ENCODE data around the gene FBXO28.

Gene FBXO28

DNA sequence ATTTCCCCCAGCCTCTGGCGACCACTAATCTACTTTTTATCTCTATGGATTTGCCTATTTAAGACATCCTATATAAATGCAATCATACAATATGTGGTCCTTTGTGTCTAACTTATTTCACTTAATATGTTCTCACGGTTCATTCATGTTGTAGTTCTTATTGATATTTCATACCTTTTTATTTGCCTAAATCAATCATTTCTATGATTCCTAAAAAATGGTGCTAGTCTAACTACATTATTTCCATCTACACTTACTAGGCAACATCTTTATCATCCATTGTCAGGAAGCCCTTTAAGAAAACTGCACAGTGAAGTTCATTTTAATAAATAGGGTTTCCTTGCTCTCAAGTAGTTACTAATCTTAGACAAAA lies 380 bp upstream of the FBXO28 start:
- peak overlapping the region; percentile 87 to 90 for H3K9ac ChIP-seq (ENCODE audit: low read depth in 1 of 2, low read length in 2 of 2)
- no peaks in the 10 kb centered on the region for H3K9me3 ChIP-seq (ENCODE audit: control insufficient read depth in 2 of 2, low read length in 2 of 2)
- H3K36me3 ChIP-seq (ENCODE audit: control insufficient read depth in 2 of 2, insufficient read depth in 2 of 2, low read length in 2 of 2), result no peaks in the 10 kb centered on the region
- H3K27me3 ChIP-seq (ENCODE audit: control insufficient read depth in 2 of 2, insufficient read depth in 2 of 2, low read length in 2 of 2), result peaks cover 0 to 2% of the 10 kb centered on the region in 2 donors
- peak overlapping the region; percentile 84 to 96 for H3K4me3 ChIP-seq (ENCODE audit: low read length in 2 of 2)
- peaks cover 9% of the 10 kb centered on the region in 2 donors for H3K4me1 ChIP-seq (ENCODE audit: control insufficient read depth in 2 of 2, insufficient read depth in 2 of 2, low read length in 2 of 2)
- peak overlapping the region; percentile 79 to 88 for H3K27ac ChIP-seq (ENCODE audit: low read depth in 2 of 2, low read length in 2 of 2)

DNA sequence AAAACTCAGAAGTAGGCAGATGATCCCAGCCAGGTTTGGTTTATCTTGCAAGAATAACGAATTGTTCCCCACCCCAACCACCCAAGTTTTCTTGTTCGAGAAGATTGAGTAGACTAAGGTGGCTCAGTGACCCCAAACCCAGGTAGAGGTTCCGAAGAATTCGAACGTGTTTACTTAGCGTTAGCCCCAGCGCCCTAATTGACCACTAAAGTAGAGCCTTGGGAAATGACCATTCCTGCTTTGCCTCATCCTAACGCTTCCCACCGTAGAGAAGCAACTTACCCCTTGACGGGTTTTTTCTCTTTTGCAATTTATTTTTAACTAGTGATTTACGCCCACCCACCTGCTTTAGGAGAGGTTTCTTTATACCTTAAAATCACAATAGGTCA lies 870 bp downstream of the FBXO28 start:
- Histone ChIP-seq H3K27me3 (ENCODE audit: control insufficient read depth in 2 of 2, insufficient read depth in 2 of 2, low read length in 2 of 2) (no peaks in the 10 kb centered on the region), H3K9ac (ENCODE audit: low read depth in 1 of 2, low read length in 2 of 2) (peak overlapping the region; percentile 87 to 90), H3K36me3 (ENCODE audit: control insufficient read depth in 2 of 2, insufficient read depth in 2 of 2, low read length in 2 of 2) (no peaks in the 10 kb centered on the region), H3K4me3 (ENCODE audit: low read length in 2 of 2) (peak overlapping the region; percentile 84 to 96), H3K9me3 (ENCODE audit: control insufficient read depth in 2 of 2, low read length in 2 of 2) (no peaks in the 10 kb centered on the region), H3K4me1 (ENCODE audit: control insufficient read depth in 2 of 2, insufficient read depth in 2 of 2, low read length in 2 of 2) (peaks cover 9% of the 10 kb centered on the region in 2 donors), H3K27ac (ENCODE audit: low read depth in 2 of 2, low read length in 2 of 2) (peak overlapping the region; percentile 79 to 88)

DNA sequence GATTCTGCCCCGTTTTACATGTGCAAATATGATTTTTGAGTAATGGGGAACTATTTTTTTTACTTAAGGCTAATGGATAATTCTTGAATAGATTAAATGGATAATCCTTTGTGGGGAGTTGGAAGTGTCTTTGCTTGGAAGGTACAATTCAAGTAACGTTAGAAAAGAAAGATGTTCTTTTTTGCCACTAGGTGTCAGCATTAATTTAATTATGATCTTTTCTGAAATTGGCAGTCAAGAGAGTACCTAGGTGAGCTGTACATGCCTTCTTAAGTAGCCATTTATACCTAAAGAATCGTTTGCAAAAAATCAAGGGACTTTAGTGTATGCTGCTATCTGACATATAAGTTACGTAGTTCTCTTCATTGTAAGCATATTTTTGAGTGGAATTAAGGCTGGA lies 2.2 kb downstream of the FBXO28 start:
- Histone ChIP-seq H3K9ac (ENCODE audit: low read depth in 1 of 2, low read length in 2 of 2) (no peak overlapping the region), H3K4me1 (ENCODE audit: control insufficient read depth in 2 of 2, insufficient read depth in 2 of 2, low read length in 2 of 2) (peaks cover 9% of the 10 kb centered on the region in 2 donors), H3K4me3 (ENCODE audit: low read length in 2 of 2) (no peak overlapping the region), H3K36me3 (ENCODE audit: control insufficient read depth in 2 of 2, insufficient read depth in 2 of 2, low read length in 2 of 2) (peaks cover 0 to 4% of the 10 kb centered on the region in 2 donors), H3K27ac (ENCODE audit: low read depth in 2 of 2, low read length in 2 of 2) (no peak overlapping the region), H3K27me3 (ENCODE audit: control insufficient read depth in 2 of 2, insufficient read depth in 2 of 2, low read length in 2 of 2) (no peaks in the 10 kb centered on the region), H3K9me3 (ENCODE audit: control insufficient read depth in 2 of 2, low read length in 2 of 2) (no peaks in the 10 kb centered on the region)

DNA sequence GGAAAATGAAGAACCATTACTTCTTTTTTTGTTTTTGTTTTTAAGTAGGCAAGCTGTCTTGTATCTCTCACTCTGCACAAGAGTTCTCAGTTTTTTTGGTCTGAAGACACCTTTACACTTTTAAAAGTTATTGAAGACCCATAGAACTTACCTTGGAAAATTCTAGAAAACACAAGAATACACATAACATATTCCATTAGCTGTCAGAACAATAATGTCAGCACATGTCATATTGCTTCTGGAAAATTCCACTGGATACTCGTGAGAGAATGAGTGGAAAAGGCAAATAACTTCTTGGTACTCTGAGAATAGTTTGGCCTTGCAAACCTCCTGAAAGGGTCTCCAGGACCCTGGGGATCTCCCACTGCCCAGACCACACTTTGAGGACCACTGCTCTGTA lies 4.8 kb downstream of the FBXO28 start:
- Histone ChIP-seq H3K4me1 (ENCODE audit: control insufficient read depth in 2 of 2, insufficient read depth in 2 of 2, low read length in 2 of 2) (peaks cover 9% of the 10 kb centered on the region in 2 donors), H3K4me3 (ENCODE audit: low read length in 2 of 2) (no peak overlapping the region), H3K9ac (ENCODE audit: low read depth in 1 of 2, low read length in 2 of 2) (no peak overlapping the region), H3K27me3 (ENCODE audit: control insufficient read depth in 2 of 2, insufficient read depth in 2 of 2, low read length in 2 of 2) (no peaks in the 10 kb centered on the region), H3K9me3 (ENCODE audit: control insufficient read depth in 2 of 2, low read length in 2 of 2) (no peaks in the 10 kb centered on the region), H3K27ac (ENCODE audit: low read depth in 2 of 2, low read length in 2 of 2) (no peak overlapping the region), H3K36me3 (ENCODE audit: control insufficient read depth in 2 of 2, insufficient read depth in 2 of 2, low read length in 2 of 2) (peaks cover 0 to 4% of the 10 kb centered on the region in 2 donors)

DNA sequence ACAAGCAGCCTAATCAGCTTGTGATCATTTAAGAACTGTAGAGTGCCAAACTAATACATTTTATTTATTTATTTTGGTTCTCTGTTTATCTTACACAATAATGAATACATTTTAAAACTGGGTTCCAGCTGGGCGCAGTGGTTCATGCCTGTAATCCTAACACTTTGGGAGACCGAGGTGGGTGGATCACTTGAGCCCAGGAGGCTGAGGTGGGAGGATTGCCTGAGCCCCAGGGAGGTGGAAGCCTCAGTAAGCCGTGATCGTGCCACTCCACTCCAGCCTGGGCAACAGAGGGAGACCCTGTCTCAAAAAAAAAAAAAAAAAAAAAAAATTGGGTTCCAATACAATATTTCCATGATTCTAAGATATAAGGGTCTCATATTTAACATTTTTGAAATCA lies 9.2 kb downstream of the FBXO28 start:
- H3K9me3 ChIP-seq (ENCODE audit: control insufficient read depth in 2 of 2, low read length in 2 of 2), result no peaks in the 10 kb centered on the region
- no peak overlapping the region for H3K4me3 ChIP-seq (ENCODE audit: low read length in 2 of 2)
- no peaks in the 10 kb centered on the region for H3K4me1 ChIP-seq (ENCODE audit: control insufficient read depth in 2 of 2, insufficient read depth in 2 of 2, low read length in 2 of 2)
- no peak overlapping the region for H3K9ac ChIP-seq (ENCODE audit: low read depth in 1 of 2, low read length in 2 of 2)
- no peak overlapping the region for H3K27ac ChIP-seq (ENCODE audit: low read depth in 2 of 2, low read length in 2 of 2)
- no peaks in the 10 kb centered on the region for H3K27me3 ChIP-seq (ENCODE audit: control insufficient read depth in 2 of 2, insufficient read depth in 2 of 2, low read length in 2 of 2)
- H3K36me3 ChIP-seq (ENCODE audit: control insufficient read depth in 2 of 2, insufficient read depth in 2 of 2, low read length in 2 of 2), result peaks cover 0 to 4% of the 10 kb centered on the region in 2 donors

DNA sequence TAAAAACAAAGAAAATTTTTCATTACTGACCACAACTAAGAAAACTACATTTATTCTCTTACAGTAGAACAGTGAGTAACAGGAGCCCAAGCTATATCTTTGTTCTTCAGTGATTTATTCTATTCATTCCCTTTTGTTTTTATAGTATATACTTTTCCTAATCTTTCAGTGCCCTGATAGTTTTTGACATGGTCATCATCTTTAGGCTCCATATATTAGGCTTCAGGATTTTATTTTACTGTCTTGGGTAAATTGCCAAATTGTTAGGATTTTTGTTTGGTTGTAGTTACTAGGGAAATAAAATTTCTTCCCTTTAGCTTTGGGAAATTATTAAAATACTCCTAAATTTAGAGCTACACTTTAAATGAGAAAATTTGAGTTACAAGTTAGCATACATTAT lies 10.3 kb downstream of the FBXO28 start:
- Histone ChIP-seq H3K9ac (ENCODE audit: low read depth in 1 of 2, low read length in 2 of 2) (no peak overlapping the region), H3K27me3 (ENCODE audit: control insufficient read depth in 2 of 2, insufficient read depth in 2 of 2, low read length in 2 of 2) (no peaks in the 10 kb centered on the region), H3K4me1 (ENCODE audit: control insufficient read depth in 2 of 2, insufficient read depth in 2 of 2, low read length in 2 of 2) (no peaks in the 10 kb centered on the region), H3K9me3 (ENCODE audit: control insufficient read depth in 2 of 2, low read length in 2 of 2) (no peaks in the 10 kb centered on the region), H3K4me3 (ENCODE audit: low read length in 2 of 2) (no peak overlapping the region), H3K27ac (ENCODE audit: low read depth in 2 of 2, low read length in 2 of 2) (no peak overlapping the region), H3K36me3 (ENCODE audit: control insufficient read depth in 2 of 2, insufficient read depth in 2 of 2, low read length in 2 of 2) (peaks cover 0 to 4% of the 10 kb centered on the region in 2 donors)

DNA sequence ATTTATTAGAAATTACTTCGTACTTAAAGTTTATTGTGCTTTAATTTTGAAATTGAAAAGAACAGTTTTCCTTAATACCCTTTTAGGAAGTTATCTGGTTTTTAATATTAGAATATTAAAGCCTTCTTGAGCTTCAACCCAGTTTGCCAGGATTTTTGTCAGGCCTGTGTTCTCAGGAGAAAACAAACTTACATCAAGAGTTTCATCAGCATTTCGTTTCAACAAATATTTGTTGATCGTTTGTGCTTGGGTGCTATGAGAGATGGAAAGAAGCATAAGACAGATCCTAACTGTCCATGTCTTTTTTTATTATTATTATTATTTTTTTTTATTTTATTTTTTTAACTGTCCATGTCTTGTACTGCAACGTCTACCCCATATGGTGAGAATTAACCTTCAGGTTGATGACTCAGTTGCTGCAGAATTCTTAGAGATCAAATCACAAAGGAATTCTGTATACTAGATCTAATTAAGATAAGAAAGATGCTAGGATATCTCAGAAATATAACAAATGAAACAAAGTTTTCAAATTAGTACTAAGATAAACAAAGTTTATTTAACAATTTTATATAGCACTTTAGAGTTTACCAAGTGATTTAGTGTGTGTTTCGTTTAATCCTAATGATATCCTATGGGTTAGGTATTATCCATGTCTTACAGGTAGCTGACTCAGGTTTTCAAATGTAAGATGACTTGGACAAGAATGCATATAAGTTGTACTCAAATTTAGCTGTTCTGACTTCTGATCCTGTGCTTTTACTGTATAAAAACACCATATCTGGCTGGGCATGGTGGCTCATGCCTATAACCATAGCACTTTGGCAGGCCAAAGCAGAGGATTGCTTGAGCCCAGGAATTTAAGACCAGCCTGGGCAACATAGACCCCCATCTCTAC lies 14.3 kb downstream of the FBXO28 start:
- Histone ChIP-seq H3K27ac (ENCODE audit: low read depth in 2 of 2, low read length in 2 of 2) (no peak overlapping the region), H3K27me3 (ENCODE audit: control insufficient read depth in 2 of 2, insufficient read depth in 2 of 2, low read length in 2 of 2) (no peaks in the 10 kb centered on the region), H3K9me3 (ENCODE audit: control insufficient read depth in 2 of 2, low read length in 2 of 2) (peaks cover 0 to 3% of the 10 kb centered on the region in 2 donors), H3K9ac (ENCODE audit: low read depth in 1 of 2, low read length in 2 of 2) (no peak overlapping the region), H3K4me3 (ENCODE audit: low read length in 2 of 2) (no peak overlapping the region), H3K36me3 (ENCODE audit: control insufficient read depth in 2 of 2, insufficient read depth in 2 of 2, low read length in 2 of 2) (peaks cover 26 to 28% of the 10 kb centered on the region in 2 donors), H3K4me1 (ENCODE audit: control insufficient read depth in 2 of 2, insufficient read depth in 2 of 2, low read length in 2 of 2) (no peaks in the 10 kb centered on the region)

DNA sequence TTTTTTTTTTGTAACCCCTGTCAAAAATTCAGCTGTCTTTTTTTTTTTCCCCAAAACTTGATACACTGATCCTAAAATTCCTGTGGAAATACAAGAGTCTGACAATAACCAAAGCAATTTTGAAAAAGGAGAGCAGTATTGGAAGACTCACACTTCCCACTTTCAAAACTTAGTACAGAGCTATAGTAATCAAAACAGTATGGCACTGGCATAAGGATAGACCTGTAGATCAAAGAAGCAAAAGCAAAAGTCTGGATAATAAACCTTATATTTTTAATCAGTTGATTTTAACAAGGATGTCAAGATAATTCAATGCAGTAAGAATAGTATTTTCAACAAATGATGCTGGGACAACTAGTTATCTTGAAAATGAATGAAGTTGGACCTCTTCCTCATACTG lies 17.3 kb downstream of the FBXO28 start:
- H3K27me3 ChIP-seq (ENCODE audit: control insufficient read depth in 2 of 2, insufficient read depth in 2 of 2, low read length in 2 of 2), result no peaks in the 10 kb centered on the region
- peaks cover 0 to 3% of the 10 kb centered on the region in 2 donors for H3K9me3 ChIP-seq (ENCODE audit: control insufficient read depth in 2 of 2, low read length in 2 of 2)
- no peak overlapping the region for H3K9ac ChIP-seq (ENCODE audit: low read depth in 1 of 2, low read length in 2 of 2)
- peaks cover 33 to 40% of the 10 kb centered on the region in 2 donors for H3K36me3 ChIP-seq (ENCODE audit: control insufficient read depth in 2 of 2, insufficient read depth in 2 of 2, low read length in 2 of 2)
- H3K4me1 ChIP-seq (ENCODE audit: control insufficient read depth in 2 of 2, insufficient read depth in 2 of 2, low read length in 2 of 2), result no peaks in the 10 kb centered on the region
- H3K27ac ChIP-seq (ENCODE audit: low read depth in 2 of 2, low read length in 2 of 2), result no peak overlapping the region
- H3K4me3 ChIP-seq (ENCODE audit: low read length in 2 of 2), result no peak overlapping the region

DNA sequence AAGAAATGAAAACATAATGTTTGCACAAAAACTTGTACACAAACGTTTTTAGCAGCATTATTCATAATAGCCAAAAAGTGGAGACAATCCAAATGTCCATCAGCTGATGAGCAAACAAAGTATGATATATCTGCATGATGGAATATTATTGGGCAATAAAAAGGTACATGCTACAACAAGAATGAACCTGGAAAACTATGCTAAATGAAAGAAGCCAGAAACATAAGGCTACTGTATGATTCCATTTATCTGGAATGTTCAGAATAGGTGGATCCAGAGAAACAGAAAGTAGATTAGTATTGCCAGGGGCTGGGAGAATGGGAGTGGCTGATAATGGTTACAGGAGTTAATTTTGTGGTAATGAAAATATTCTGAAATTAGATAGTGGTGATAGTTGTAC lies 19.0 kb downstream of the FBXO28 start:
- Histone ChIP-seq H3K4me3 (ENCODE audit: low read length in 2 of 2) (no peak overlapping the region), H3K4me1 (ENCODE audit: control insufficient read depth in 2 of 2, insufficient read depth in 2 of 2, low read length in 2 of 2) (no peaks in the 10 kb centered on the region), H3K36me3 (ENCODE audit: control insufficient read depth in 2 of 2, insufficient read depth in 2 of 2, low read length in 2 of 2) (peaks cover 33 to 40% of the 10 kb centered on the region in 2 donors), H3K27ac (ENCODE audit: low read depth in 2 of 2, low read length in 2 of 2) (no peak overlapping the region), H3K9me3 (ENCODE audit: control insufficient read depth in 2 of 2, low read length in 2 of 2) (peaks cover 0 to 3% of the 10 kb centered on the region in 2 donors), H3K27me3 (ENCODE audit: control insufficient read depth in 2 of 2, insufficient read depth in 2 of 2, low read length in 2 of 2) (no peaks in the 10 kb centered on the region), H3K9ac (ENCODE audit: low read depth in 1 of 2, low read length in 2 of 2) (no peak overlapping the region)

DNA sequence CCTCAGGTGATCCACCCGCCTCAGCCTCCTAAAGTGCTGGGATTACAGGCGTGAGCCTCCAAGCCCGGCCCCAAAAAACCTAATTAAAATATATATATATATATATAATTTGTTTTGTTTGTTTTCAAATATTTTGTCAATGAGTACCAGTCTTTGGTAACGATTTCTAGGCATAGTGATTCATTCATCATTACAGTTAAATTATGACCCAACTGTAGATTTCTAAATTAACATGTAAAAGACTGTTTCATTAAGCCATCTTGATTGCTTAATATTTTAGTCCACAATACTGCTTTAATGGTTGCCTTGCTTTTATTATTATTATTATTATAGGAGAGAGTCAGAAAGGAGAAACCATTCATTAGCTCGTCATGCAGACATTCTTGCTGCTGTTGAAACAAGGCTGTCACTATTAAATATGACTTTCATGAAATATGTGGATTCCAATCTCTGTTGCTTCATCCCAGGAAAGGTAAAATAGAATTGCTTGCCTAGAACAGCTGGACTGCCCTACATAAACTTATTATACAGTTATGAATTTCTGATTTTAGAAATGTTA lies 19.9 kb downstream of the FBXO28 start:
- peaks cover 37 to 40% of the 10 kb centered on the region in 2 donors for H3K36me3 ChIP-seq (ENCODE audit: control insufficient read depth in 2 of 2, insufficient read depth in 2 of 2, low read length in 2 of 2)
- peaks cover 0 to 3% of the 10 kb centered on the region in 2 donors for H3K9me3 ChIP-seq (ENCODE audit: control insufficient read depth in 2 of 2, low read length in 2 of 2)
- no peak overlapping the region for H3K27ac ChIP-seq (ENCODE audit: low read depth in 2 of 2, low read length in 2 of 2)
- no peak overlapping the region for H3K9ac ChIP-seq (ENCODE audit: low read depth in 1 of 2, low read length in 2 of 2)
- no peaks in the 10 kb centered on the region for H3K4me1 ChIP-seq (ENCODE audit: control insufficient read depth in 2 of 2, insufficient read depth in 2 of 2, low read length in 2 of 2)
- no peaks in the 10 kb centered on the region for H3K27me3 ChIP-seq (ENCODE audit: control insufficient read depth in 2 of 2, insufficient read depth in 2 of 2, low read length in 2 of 2)
- H3K4me3 ChIP-seq (ENCODE audit: low read length in 2 of 2), result no peak overlapping the region
